Stomach smooth muscle (tissue), 2 donors: Measurements from ENCODE around the gene SEMA6D.

Experiments
- H3K27ac ChIP-seq: one replicate; pipeline ENCODE4 v1.7.0; 2013; ENCODE audit warnings: mild to moderate bottlenecking, low read length, inconsistent platforms
- H3K27me3 ChIP-seq, 2 donors: one replicate each; pipeline ENCODE4 v1.7.0; 2013; ENCODE audit warnings: low read length in 2 of 2; ENCODE audit not compliant: insufficient read depth in 2 of 2, control insufficient read depth in 1 of 2
- H3K36me3 ChIP-seq, 2 donors: one replicate each; pipeline ENCODE4 v1.7.0; 2013; ENCODE audit warnings: low read length in 2 of 2; ENCODE audit not compliant: control insufficient read depth in 2 of 2, insufficient read depth in 2 of 2
- H3K4me1 ChIP-seq: one replicate; pipeline ENCODE4 v1.7.0; 2013; ENCODE audit warnings: low read length; ENCODE audit not compliant: control insufficient read depth, insufficient read depth
- H3K4me3 ChIP-seq, 2 donors: one replicate each; pipeline ENCODE4 v1.7.0; 2013; ENCODE audit warnings: low read length in 2 of 2
- H3K9ac ChIP-seq, 2 donors: one replicate each; pipeline ENCODE4 v1.7.0; 2013; ENCODE audit warnings: low read length in 2 of 2, mild to moderate bottlenecking in 1 of 2
- H3K9me3 ChIP-seq, 2 donors: one replicate each; pipeline ENCODE4 v1.7.0; 2013; ENCODE audit warnings: low read length in 2 of 2; ENCODE audit not compliant: control insufficient read depth in 2 of 2
- donor health status: healthy.
- donor health status: Pancreatic carcinoma.

SEMA6D gene

GRCh38 chr15:47784820-47785219 lies 67.5 kb downstream of the SEMA6D start:
- Histone ChIP-seq H3K27me3 (no peaks in the 10 kb centered on the region), H3K27ac (no peak overlapping the region)

GRCh38 chr15:47786371-47786770 lies 69.1 kb downstream of the SEMA6D start:
- Histone ChIP-seq H3K9ac (no peak overlapping the region), H3K4me1 (no peaks in the 10 kb centered on the region), H3K9me3 (peaks cover 0 to 2% of the 10 kb centered on the region in 2 donors), H3K27me3 (no peaks in the 10 kb centered on the region), H3K4me3 (no peak overlapping the region), H3K27ac (no peak overlapping the region), H3K36me3 (no peaks in the 10 kb centered on the region)

More at GRCh38 chr15:47784820-47785219, 67.5 kb downstream of the SEMA6D start:
- Histone ChIP-seq H3K9ac (no peak overlapping the region), H3K4me3 (no peak overlapping the region), H3K36me3 (no peaks in the 10 kb centered on the region), H3K9me3 (peaks cover 0 to 2% of the 10 kb centered on the region in 2 donors), H3K4me1 (no peaks in the 10 kb centered on the region)

- H3K27me3 ChIP-seq = no peaks in the 10 kb centered on the region
- peaks cover 0 to 2% of the 10 kb centered on the region in 2 donors for H3K9me3 ChIP-seq
- H3K27ac ChIP-seq = no peak overlapping the region
- H3K36me3 ChIP-seq = no peaks in the 10 kb centered on the region
- H3K9ac ChIP-seq = no peak overlapping the region
- no peak overlapping the region for H3K4me3 ChIP-seq
- H3K4me1 ChIP-seq = no peaks in the 10 kb centered on the region
These were observed 70.6 kb downstream of the SEMA6D start for GRCh38 chr15:47787875-47788274.

- no peak overlapping the region for H3K27ac ChIP-seq
These were observed 71.4 kb downstream of the SEMA6D start for GRCh38 chr15:47788685-47789084.

GRCh38 chr15:47791161-47791560 lies 73.9 kb downstream of the SEMA6D start:
- no peak overlapping the region for H3K9ac ChIP-seq
- no peaks in the 10 kb centered on the region for H3K36me3 ChIP-seq
- no peaks in the 10 kb centered on the region for H3K27me3 ChIP-seq
- H3K9me3 ChIP-seq = no peaks in the 10 kb centered on the region
- no peaks in the 10 kb centered on the region for H3K4me1 ChIP-seq
- H3K4me3 ChIP-seq = no peak overlapping the region
- H3K27ac ChIP-seq = no peak overlapping the region

More at GRCh38 chr15:47788685-47789084, 71.4 kb downstream of the SEMA6D start:
- H3K4me3 ChIP-seq = no peak overlapping the region
- no peak overlapping the region for H3K9ac ChIP-seq
- no peaks in the 10 kb centered on the region for H3K9me3 ChIP-seq
- no peaks in the 10 kb centered on the region for H3K27me3 ChIP-seq
- no peaks in the 10 kb centered on the region for H3K4me1 ChIP-seq
- no peaks in the 10 kb centered on the region for H3K36me3 ChIP-seq

GRCh38 chr15:47792231-47792630 lies 74.9 kb downstream of the SEMA6D start:
- Histone ChIP-seq H3K4me3 (no peak overlapping the region), H3K27me3 (no peaks in the 10 kb centered on the region), H3K4me1 (no peaks in the 10 kb centered on the region), H3K36me3 (no peaks in the 10 kb centered on the region), H3K9ac (no peak overlapping the region), H3K27ac (no peak overlapping the region), H3K9me3 (no peaks in the 10 kb centered on the region)

- no peak overlapping the region for H3K9ac ChIP-seq
- no peak overlapping the region for H3K27ac ChIP-seq
- no peaks in the 10 kb centered on the region for H3K36me3 ChIP-seq
- H3K4me3 ChIP-seq = no peak overlapping the region
- no peaks in the 10 kb centered on the region for H3K27me3 ChIP-seq
- H3K4me1 ChIP-seq = no peaks in the 10 kb centered on the region
- H3K9me3 ChIP-seq = no peaks in the 10 kb centered on the region
These were observed 77.1 kb downstream of the SEMA6D start for GRCh38 chr15:47794252-47794914.

GRCh38 chr15:47795864-47796263 lies 78.6 kb downstream of the SEMA6D start:
- no peak overlapping the region for H3K4me3 ChIP-seq
- no peak overlapping the region for H3K27ac ChIP-seq
- no peaks in the 10 kb centered on the region for H3K4me1 ChIP-seq
- H3K9me3 ChIP-seq = no peaks in the 10 kb centered on the region
- no peaks in the 10 kb centered on the region for H3K36me3 ChIP-seq
- H3K27me3 ChIP-seq = no peaks in the 10 kb centered on the region
- no peak overlapping the region for H3K9ac ChIP-seq

GRCh38 chr15:47796339-47796738 lies 79.0 kb downstream of the SEMA6D start:
- Histone ChIP-seq H3K4me3 (no peak overlapping the region), H3K27me3 (no peaks in the 10 kb centered on the region), H3K9me3 (no peaks in the 10 kb centered on the region), H3K9ac (no peak overlapping the region), H3K4me1 (no peaks in the 10 kb centered on the region), H3K36me3 (no peaks in the 10 kb centered on the region), H3K27ac (no peak overlapping the region)

GRCh38 chr15:47796830-47797229 lies 79.5 kb downstream of the SEMA6D start:
- H3K4me1 ChIP-seq = no peaks in the 10 kb centered on the region
- H3K27me3 ChIP-seq = no peaks in the 10 kb centered on the region
- H3K9ac ChIP-seq = no peak overlapping the region
- no peak overlapping the region for H3K27ac ChIP-seq
- no peaks in the 10 kb centered on the region for H3K9me3 ChIP-seq
- no peak overlapping the region for H3K4me3 ChIP-seq
- no peaks in the 10 kb centered on the region for H3K36me3 ChIP-seq

- Histone ChIP-seq H3K9me3 (no peaks in the 10 kb centered on the region), H3K4me1 (no peaks in the 10 kb centered on the region), H3K4me3 (no peak overlapping the region), H3K9ac (no peak overlapping the region), H3K27me3 (no peaks in the 10 kb centered on the region), H3K27ac (no peak overlapping the region), H3K36me3 (no peaks in the 10 kb centered on the region)
These were observed 84.2 kb downstream of the SEMA6D start for GRCh38 chr15:47801522-47801921.
